Measurements from ENCODE around the gene HOXA5.

HOXA5 gene

GRCh38 chr7:27148031-27148755 is 4.7 kb upstream of the HOXA5 start:
- no peak for DNase-seq (ENCODE audit: low spot score)

- no peak for DNase-seq (ENCODE audit: low spot score)
Observed at GRCh38 chr7:27147199-27148030, 3.9 kb upstream of the HOXA5 start, which contains the start of gene HOXA6. TSS of gene HOXA6 (minus strand) at chr7:27147774. CDS start at chr7:27147749, 25 bp downstream.

- no peak for DNase-seq (ENCODE audit: low spot score)
Observed at GRCh38 chr7:27146491-27147198, 3.2 kb upstream of the HOXA5 start.

- no peak for DNase-seq (ENCODE audit: low spot score)
Observed at GRCh38 chr7:27145914-27146412, 2.5 kb upstream of the HOXA5 start.

- no peak for DNase-seq (ENCODE audit: low spot score)
Observed at GRCh38 chr7:27145165-27145913, 1.9 kb upstream of the HOXA5 start.

- no peak for DNase-seq (ENCODE audit: low spot score)
Observed at GRCh38 chr7:27144781-27145164, 1.3 kb upstream of the HOXA5 start.

- DNase-seq (ENCODE audit: low spot score) = no peak
Observed at GRCh38 chr7:27143950-27144780, 684 bp upstream of the HOXA5 start.

GRCh38 chr7:27142580-27143022 is 880 bp downstream of the HOXA5 start:
- DNase-seq (ENCODE audit: low spot score) = no peak

GRCh38 chr7:27141923-27142579 is 1.4 kb downstream of the HOXA5 start:
- DNase-seq (ENCODE audit: low spot score) = no peak

- DNase-seq (ENCODE audit: low spot score) = no peak
Observed at GRCh38 chr7:27141137-27141922, 2.2 kb downstream of the HOXA5 start.

GRCh38 chr7:27140126-27140857 is 3.2 kb downstream of the HOXA5 start:
- DNase-seq (ENCODE audit: low spot score) = no peak

- no peak for DNase-seq (ENCODE audit: low spot score)
Observed at GRCh38 chr7:27139334-27140125, 4.0 kb downstream of the HOXA5 start.

GRCh38 chr7:27138985-27139333 is 4.5 kb downstream of the HOXA5 start:
- DNase-seq (ENCODE audit: low spot score) = no peak

GRCh38 chr7:27138472-27138871 is 5.0 kb downstream of the HOXA5 start:
- no peak for DNase-seq (ENCODE audit: low spot score)

GRCh38 chr7:27137640-27138315 is 5.7 kb downstream of the HOXA5 start:
- DNase-seq (ENCODE audit: low spot score) = no peak

- no peak for DNase-seq (ENCODE audit: low spot score)
Observed at GRCh38 chr7:27134392-27134791, 9.1 kb downstream of the HOXA5 start.
